Urothelium cell line (cell line): Measurements from ENCODE around the gene ZNF296.

Source experiments
- DNase-seq: peaks from one replicate; pipeline ENCODE4 v3.0.0; 2011; ENCODE audit warnings: low spot score, mixed read lengths
- FAIRE-seq: peaks from 2 replicates; lab custom pipeline; 2011; peaks lifted over from hg19 to GRCh38; lab: Jason Lieb, UNC

The ZNF296 gene

DNA sequence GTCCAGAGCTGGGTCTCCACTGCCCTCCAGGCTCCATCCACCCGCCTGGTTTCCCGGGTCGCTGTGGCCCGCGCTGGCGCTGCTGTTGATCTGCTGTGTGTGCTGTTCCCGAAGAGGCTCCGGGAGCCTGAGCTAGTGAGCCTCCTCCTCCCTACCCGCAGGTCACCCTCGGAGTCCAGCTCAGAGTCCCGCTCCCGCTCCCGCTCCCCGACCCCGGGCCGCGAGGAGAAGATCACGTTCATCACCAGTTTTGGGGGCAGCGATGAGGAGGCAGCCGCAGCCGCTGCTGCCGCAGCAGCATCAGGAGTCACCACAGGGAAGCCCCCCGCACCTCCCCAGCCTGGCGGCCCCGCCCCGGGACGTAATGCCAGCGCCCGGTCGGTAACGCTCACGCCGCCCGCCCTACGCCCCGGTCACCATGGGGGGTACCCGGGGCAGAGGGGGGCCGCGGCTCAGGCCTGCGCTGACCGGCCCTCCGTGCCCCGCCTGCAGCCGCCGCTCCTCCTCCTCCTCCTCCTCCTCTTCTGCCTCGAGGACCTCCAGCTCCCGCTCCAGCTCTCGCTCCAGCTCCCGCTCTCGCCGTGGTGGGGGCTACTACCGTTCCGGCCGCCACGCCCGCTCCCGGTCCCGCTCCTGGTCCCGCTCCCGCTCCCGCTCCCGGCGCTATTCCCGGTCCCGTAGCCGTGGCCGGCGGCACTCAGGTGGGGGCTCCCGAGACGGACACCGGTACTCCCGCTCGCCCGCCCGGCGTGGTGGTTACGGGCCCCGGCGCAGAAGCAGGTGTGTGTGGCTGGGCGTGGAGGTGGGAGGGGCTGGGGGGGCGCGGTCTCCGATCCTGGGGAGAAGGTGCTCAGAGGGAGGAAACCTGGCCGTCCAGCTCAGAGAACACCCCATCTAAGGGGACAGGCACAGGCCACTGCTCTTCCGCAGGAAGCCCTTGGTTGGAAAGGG is 12.2 kb downstream of the ZNF296 start:
- no peak for DNase-seq
- FAIRE-seq = no peak

DNA sequence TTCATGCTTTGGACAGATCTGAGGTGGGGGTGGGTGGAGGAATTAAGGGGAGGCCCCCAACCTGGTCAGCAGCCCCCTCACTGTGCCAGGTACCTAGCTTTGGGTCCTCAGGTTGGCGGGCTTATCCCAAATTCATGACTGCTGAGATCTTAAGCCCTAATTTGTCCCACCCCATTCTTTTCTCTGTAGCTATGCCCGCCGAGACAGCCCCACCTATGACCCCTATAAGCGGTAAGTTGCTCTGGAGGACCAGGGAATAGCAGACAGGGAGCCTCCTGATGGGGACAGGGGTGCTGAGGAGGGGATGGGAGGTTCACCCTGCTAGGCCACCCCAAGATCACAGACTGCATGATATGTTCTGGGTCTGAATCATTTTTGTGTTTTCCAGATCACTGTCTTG is 14.3 kb downstream of the ZNF296 start:
- DNase-seq = no peak
- FAIRE-seq = no peak

DNA sequence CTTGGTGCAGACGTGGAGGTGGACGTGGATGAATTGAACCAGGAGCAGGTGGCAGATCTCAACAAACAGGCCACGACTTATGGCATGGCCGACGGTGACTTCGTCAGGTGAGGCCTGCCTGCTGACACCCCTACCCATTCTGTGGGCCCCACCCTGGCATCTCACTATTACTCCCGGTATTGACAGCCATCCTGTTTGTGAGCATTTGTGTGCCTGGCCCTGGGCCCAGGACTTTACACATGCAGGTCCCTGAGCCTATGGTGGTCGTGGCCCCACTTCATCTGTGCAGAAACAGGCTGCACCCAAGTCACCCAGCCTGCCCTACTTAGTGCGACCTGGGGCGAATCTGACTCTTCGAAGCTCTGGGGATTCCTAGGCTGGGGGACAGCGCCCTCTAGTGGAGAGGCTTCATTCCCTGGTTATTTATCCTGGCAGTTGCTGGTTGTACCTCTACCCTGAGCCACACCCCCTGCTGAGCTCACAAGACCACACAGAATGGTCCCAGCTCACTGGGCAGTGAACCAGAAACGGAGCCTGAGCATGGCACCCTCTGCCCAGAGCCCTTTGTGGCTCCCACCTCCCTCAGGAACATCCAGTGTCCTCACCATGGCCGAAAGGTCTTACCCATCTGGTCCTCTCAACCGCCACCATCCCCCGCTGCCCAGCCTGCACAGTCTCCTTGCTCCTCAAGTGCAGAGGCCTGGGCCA is 16.9 kb downstream of the ZNF296 start:
- DNase-seq = peak; percentile 81
- FAIRE-seq = peak; percentile 66

DNA sequence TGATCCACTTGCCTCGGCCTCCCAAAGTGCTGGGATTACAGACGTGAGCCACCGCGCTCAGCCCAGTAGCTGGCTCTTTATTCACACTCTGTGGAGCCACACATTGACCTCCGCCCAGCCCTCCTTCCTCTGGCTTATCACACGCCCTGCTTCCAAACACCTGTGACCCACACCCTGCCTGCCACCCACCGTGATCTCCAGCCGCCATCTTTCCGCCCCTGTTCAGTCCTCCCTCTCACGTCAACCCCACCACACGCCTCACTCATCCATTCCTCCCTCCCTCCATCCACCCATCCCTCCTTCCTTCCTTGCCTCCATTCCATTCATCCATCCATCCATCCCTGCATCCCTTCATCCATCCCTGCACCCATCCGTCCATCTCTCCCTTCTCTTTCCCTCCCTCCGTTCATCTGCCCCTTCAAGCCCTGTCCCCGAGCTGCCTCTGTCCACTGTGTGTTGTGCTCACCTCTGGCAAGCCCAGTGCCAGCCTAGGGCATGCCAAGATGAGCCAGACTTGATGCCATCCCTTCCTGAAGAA is 17.6 kb downstream of the ZNF296 start:
- DNase-seq (no peak), FAIRE-seq (no peak)

DNA sequence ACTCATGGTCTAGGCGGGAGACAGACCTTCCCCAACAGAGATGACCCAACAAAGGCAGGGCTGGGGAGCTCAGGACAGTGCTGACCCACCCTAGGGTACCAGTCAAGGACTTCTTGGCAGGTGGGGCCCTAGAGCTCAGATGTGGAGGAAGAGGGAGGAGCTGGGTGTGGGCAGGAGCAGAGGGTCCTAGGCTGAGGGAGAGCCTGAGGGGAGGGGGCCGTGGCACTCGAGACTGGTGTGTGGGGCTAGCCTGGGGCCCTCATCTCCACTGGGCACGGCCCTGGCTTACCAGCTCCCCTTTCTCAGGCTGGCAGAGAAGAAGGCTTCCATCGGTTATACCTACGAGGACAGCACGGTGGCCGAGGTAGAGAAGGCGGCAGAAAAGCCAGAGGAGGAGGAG is 18.8 kb downstream of the ZNF296 start:
- FAIRE-seq (no peak), DNase-seq (no peak)

DNA sequence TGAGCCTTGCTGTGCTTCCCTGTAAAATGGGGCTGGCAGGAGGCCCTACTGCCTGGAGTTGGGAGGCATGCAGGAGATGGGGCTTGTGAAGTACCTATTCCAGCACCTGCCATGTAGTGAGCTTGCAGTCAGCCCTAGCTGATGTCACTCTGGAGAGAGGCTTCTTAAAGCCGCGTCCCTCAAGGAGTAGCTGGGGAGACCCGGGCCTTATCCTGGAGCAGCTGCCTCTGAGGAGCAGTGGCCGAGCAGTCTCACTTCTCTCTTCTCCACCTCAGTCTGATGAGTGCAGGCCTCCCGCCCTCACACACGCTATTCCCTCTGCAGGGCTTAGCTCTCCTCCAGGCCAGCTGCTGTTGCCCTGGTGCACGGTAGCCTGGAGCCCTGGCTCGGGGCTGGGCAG is 19.4 kb downstream of the ZNF296 start:
- FAIRE-seq (no peak), DNase-seq (no peak)

DNA sequence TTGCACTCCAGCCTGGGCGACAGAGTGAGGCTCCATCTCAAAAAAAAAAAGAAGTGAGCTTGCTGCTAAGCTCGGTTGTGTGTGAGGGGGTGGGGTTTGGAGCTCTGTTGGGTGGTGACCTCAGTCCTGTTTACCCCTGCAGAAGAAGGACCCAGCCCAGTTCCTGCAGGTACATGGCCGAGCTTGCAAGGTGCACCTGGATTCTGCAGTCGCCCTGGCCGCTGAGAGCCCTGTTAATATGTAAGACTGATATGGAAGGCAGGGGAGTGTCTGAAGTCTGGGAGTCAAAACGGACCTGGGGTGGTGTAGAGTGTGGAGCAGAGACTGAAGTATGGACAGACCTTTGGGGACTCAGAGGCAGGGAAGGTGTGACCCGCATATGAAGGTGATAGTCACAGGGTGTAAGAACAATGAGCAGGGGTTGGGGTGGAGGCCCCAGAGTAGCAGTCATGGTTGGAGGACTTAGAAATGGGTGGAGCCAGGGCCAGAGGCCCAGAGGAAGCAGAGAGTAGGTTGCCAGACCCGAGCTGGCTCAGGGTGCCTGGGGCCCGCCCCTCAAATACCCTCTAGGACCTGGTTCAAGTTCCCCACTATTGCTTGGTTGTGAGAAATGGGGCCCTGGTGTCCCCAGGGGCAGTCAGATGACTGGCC is 24.2 kb downstream of the ZNF296 start:
- FAIRE-seq = no peak
- DNase-seq = no peak

DNA sequence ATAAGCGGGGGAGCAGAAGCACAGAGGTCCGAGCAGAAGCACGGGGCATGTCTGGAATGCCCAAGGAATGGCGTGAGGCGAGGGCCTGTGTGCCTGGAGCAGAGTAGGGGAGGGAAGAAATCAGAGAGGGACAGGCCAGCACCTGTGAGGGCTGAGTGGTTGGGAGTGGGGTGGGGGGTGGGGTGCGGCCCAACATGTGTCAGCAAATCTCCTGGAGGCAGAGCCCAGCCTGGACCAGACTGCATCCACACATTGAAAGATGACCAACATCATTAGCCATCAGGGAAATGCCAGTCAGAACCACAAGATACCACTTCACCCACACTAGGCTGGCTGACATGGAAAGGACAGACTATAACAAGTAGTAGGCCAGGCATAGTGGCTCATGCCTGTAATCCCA is 26.2 kb downstream of the ZNF296 start:
- no peak for FAIRE-seq
- DNase-seq = no peak

DNA sequence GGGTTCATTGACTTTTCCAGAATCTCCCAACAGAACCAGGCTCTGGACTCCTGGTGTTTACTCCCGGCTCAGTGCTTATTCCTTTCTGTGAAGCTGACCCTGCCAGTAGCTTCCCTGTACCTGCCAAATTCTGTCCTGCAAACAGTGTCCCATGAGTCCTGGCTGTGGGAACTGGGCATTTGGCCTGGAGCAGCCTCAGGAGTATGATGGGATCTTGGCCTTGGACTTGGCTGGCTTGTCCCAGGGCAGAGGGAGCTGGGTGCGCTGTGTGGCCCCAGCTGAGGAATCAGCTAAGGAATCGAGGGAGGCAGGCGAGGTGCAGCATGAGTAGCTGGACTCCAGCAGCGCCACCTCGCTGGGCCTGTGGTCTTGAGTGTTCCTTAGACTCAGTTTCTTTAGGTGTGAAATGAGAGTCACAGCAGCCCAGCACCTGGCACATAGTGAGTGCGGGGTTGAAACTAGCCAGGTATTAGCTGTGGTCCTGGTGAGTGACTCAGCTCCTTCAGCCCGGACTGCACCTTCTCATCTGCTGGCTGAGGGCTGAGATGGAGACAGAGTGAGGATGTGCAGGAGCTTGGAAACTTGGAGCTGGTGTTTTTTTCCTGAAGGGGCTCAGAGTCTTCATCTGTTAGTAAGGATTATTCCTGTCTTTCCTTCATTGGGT is 27.1 kb downstream of the ZNF296 start:
- no peak for FAIRE-seq
- no peak for DNase-seq

DNA sequence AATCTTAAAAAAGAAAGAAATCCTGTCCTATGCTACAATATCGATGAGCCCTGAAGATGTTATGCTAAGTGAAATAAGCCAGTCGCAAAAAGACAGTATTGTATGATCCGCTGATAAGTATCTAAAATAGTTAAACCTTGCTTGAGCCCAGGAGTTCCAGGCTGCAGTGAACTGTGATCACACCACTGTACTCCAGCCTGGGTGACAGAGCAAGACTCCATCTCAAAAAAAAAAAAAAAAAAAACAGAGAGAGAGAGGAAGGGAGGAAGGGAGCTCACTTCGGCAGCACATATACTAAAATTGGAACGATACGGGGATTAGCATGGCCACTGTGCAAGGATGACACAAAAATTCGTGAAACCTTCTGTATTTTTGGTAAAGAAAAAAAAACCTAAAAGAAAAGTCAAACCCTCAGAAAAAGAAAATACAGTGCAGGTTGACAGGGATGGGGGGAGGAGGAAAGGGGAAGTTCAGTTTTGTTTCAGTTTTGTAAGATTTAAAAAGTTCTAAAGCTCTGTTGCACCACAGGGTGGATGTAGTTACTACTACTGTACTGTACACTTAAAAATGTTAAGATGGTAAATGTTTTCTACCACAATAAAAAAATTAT is 29.0 kb downstream of the ZNF296 start:
- DNase-seq (no peak), FAIRE-seq (no peak)

DNA sequence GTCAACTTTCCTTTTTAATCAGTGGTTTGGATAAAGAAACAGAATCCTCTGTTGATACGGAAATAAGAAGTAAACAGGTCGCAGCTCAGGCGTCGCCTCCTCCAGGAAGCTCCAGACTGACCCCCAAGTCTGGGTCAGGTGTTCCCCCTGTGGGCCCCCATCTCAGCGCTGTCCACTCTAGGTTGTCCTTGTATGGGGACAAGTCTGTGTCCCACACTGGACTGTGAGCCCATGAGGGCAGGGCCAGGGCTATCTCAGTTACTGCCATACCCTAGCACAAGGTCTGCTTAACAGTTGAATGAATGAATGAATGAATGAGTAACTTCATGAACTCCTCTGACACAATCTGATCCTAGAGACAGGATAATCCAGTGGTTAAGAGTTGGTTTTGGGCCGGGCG is 29.9 kb downstream of the ZNF296 start:
- FAIRE-seq (no peak), DNase-seq (no peak)

DNA sequence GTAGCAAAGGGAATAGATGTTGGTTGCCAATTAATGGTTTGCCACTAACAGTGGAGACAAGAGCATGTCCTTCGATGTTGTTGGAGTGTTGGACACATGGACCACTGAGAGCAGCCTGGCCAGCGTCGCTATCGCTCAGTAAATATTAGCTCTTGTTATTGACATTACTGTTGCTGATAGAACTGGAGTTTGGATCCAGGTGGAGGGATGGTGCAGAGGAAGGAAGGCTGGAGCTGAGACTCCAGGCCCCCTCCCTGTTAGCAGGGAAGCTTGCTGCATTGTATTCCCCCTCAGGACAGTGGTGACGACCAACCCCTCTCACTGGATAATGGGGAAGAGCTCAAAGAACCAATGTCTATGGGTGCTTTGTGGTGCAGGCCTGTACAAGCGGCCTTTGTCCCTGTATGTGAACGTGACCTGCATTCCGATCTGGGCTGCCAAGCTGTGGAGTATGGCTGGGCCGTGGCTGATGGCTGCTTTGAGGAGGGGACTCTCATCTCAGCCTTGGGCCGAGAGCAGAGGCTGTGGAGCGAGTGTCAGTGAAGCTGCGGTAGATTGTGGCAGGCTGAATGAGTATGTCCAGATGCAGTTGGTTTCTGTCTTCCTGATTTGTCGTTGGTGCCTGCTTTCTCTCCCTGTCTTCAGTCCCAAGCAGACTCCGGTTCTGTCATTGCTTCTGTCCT is 30.5 kb downstream of the ZNF296 start:
- DNase-seq (no peak), FAIRE-seq (no peak)

DNA sequence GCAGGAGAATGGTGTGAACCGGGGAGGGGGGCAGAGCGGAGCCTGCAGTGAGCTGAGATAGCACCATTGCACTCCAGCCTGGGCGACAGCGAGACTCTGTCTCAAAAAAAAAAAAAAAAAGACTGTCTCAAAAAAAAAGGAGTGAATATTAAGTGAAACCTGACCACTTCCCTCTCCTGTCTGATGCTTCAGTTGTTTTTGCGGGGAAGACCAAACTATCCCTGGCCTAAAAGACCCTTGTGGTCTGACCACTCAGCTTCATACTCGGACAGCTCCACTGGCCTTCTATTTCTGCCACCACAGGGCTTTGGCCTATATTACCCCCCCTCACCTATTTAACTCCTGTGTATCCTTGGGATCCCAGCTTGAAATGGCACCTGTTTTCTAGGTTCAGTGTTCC is 35.2 kb downstream of the ZNF296 start:
- DNase-seq (no peak), FAIRE-seq (no peak)

DNA sequence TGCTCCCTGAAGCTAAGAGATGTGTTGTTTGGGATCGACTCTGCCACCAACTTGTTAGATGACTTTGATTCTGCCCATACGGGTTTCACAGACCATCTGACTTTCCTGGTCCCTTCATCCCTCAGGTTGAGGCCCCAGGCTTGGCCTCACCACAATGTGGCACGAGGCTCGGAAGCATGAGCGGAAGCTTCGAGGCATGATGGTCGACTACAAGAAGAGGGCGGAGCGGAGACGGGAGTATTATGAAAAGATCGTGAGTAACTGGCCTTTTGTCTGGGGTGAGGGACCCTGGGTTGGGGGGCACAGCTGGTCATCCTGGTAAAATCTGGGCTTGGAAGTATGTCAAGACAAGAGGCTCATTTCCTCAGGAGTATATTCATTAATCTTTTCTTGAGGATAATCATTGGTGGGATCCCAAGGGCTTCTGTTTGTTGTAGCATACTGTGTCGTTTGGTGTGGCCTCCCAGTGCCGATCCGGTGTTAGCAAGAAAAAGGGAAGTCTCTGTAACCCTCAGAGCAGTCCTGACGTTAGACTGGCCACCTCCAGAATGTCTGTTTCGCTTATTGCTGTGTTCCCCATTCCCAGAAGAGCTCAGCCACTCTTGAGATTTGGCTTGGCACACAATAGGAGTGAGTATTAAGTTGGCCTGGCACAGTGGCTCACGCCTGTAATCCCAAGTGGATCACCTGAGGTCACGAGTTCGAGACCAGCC is 36.1 kb downstream of the ZNF296 start:
- no peak for DNase-seq
- no peak for FAIRE-seq

DNA sequence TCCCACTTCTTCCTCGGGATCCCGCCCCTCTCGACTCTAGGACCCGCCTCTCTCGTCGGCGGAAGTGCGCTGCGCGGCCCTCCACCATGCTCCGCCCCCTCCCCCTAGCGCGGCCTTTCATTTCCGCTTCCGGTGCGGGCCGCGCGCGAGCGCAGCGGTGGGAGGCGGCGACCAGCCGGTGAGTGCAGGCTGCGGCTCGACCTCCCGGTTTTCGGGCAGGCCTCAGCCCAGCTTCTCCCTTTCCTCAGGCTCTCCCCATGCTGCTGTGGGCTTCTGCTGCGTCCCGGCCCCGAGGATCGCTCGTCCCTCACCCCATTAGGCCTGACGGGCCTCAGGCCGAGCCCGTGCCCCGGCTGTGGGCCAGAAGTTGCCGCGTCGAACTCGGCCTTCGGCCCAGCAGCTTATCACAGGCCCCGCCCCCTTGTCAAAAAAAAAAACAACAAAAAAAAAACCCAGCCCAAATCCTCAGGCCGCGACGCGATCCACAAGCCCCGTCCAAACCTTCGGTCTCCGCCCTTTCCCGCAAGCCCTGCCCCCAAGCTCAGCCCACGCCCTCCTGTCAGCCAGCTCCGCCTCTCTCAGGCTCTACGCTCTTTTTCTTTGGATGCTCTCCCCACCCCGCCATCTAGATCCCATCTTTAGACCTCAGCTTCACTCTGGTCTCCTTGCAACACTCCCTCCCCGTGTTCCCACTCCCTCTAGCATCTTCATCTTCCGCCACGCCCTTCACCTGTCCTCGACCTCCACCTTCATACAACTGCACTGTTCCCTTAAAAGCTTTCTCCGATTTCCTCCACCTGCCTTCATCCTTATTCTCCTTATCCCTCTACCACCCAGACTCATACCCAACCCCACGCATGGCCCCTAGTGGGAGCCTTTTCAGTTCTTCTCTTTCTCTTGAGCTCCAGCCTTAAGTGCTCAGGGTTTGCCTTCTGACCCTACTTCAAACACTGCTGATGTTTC is 37.1 kb downstream of the ZNF296 start, which contains the start of gene CLASRP:
Gene CLASRP, plus strand, starts transcription at position 115 of the 963 bp plus-strand sequence. CDS start 1,168 bp downstream, outside the sequence.
- DNase-seq (peak; percentile 95), FAIRE-seq (no peak)

DNA sequence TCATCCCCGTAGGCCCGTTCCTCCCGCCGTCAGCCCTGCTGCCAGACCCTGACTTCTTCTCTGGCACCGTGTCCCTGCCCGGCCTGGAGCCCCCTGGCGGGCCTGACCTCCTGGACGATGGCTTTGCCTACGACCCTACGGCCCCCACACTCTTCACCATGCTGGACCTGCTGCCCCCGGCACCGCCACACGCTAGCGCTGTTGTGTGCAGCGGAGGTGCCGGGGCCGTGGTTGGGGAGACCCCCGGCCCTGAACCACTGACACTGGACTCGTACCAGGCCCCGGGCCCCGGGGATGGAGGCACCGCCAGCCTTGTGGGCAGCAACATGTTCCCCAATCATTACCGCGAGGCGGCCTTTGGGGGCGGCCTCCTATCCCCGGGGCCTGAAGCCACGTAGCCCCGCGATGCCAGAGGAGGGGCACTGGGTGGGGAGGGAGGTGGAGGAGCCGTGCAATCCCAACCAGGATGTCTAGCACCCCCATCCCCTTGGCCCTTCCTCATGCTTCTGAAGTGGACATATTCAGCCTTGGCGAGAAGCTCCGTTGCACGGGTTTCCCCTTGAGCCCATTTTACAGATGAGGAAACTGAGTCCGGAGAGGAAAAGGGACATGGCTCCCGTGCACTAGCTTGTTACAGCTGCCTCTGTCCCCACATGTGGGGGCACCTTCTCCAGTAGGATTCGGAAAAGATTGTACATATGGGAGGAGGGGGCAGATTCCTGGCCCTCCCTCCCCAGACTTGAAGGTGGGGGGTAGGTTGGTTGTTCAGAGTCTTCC is 38.7 kb downstream of the ZNF296 start:
- FAIRE-seq (no peak), DNase-seq (no peak)

DNA sequence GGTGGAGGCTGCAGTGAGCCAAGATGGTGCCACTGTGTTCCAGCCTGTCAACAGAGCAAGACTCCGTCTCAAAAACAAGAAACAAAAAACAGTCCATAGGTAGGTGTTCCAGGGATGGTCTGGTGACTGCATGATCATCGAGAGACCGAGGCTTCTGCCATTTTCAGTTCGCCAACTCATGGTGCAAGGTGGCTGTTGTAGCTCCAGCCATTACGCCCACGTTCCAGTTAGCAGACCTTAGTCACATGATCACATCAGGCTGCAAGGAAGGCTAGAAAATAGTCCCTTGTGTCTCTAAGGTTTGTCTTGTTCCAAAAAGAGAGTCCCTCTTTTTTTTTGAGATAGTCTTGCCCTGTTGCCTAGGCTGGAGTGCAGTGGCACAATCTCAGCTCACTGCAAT is 40.5 kb downstream of the ZNF296 start:
- FAIRE-seq = no peak

More for the DNA sequence above, 40.5 kb downstream of the ZNF296 start:
- no peak for DNase-seq
